Loucy (cell line): ENCODE measurements around the gene COL11A2.

Experiments used
- H2AFZ ChIP-seq: fragments of 200-600 bp; sonication (generic); 2 replicates; pipeline ENCODE4 v1.6.0; 2016; ENCODE audit warnings: antibody characterized with exemption, mild to moderate bottlenecking, low read length, moderate library complexity
- H3F3A ChIP-seq: fragments of 200-600 bp; 2 replicates; pipeline ENCODE4 v1.6.0; 2016; ENCODE audit warnings: antibody characterized with exemption, low read depth, mild to moderate bottlenecking
- H3K27me3 ChIP-seq: fragments of 200-600 bp; sonication (generic); 2 replicates; pipeline ENCODE4 v1.6.1; 2014; ENCODE audit warnings: low read length, mild to moderate bottlenecking; ENCODE audit not compliant: insufficient read depth, poor library complexity, severe bottlenecking
- H3K36me3 ChIP-seq: fragments of 200-600 bp; sonication (generic); 2 replicates; pipeline ENCODE4 v1.6.1; 2016; ENCODE audit warnings: low read length; ENCODE audit not compliant: insufficient read depth
- H3K4me1 ChIP-seq: fragments of 200-600 bp; sonication (generic); 2 replicates; pipeline ENCODE4 v1.5.1; 2014; ENCODE audit warnings: low read length, mild to moderate bottlenecking; ENCODE audit not compliant: insufficient read depth, poor library complexity, severe bottlenecking
- H3K4me2 ChIP-seq: fragments of 200-600 bp; sonication (generic); 2 replicates; pipeline ENCODE4 v1.6.0; 2014; ENCODE audit warnings: antibody characterized with exemption, low read length, low read depth, mild to moderate bottlenecking; ENCODE audit not compliant: poor library complexity, severe bottlenecking
- H3K4me3 ChIP-seq: fragments of 200-600 bp; sonication (generic); 2 replicates; pipeline ENCODE4 v1.5.1; 2014; ENCODE audit warnings: low read length, mild to moderate bottlenecking, mixed read lengths; ENCODE audit not compliant: poor library complexity, severe bottlenecking
- H3K79me2 ChIP-seq: fragments of 200-600 bp; sonication (generic); 2 replicates; pipeline ENCODE4 v1.6.1; 2014; ENCODE audit warnings: low read length; ENCODE audit not compliant: insufficient read depth
- H3K9ac ChIP-seq: fragments of 200-600 bp; sonication (generic); 2 replicates; pipeline ENCODE4 v1.6.0; 2014; ENCODE audit warnings: mild to moderate bottlenecking, low read depth, low read length, moderate library complexity; ENCODE audit not compliant: poor library complexity, severe bottlenecking
- H3K9me2 ChIP-seq: fragments of 200-600 bp; sonication (generic); replicated peaks from 2 replicates; pipeline ENCODE4 v1.6.1; 2016; ENCODE audit warnings: low read depth, low read length, mixed read lengths
- H3K9me3 ChIP-seq: fragments of 200-600 bp; sonication (generic); 2 replicates; pipeline ENCODE4 v1.6.1; 2014; ENCODE audit warnings: mild to moderate bottlenecking, antibody characterized with exemption, low read length, low read depth; ENCODE audit not compliant: insufficient read depth
- H4K20me1 ChIP-seq: fragments of 200-600 bp; sonication (generic); 2 replicates; pipeline ENCODE4 v1.6.0; 2014; ENCODE audit warnings: antibody characterized with exemption, low read length, mild to moderate bottlenecking; ENCODE audit not compliant: insufficient read depth, poor library complexity, severe bottlenecking
- EZH2phosphoT487 ChIP-seq: fragments of 200-600 bp; IDR thresholded peaks from 2 replicates; pipeline ENCODE4 v1.6.1; 2018; ENCODE audit warnings: antibody characterized with exemption, mild to moderate bottlenecking, moderate library complexity, borderline replicate concordance
- TF ChIP-seq, protein P1 (sequence below): fragments of 200-600 bp; sonication (generic); conservative IDR thresholded peaks from 2 replicates; pipeline ENCODE4 v1.5.1; 2014; ENCODE audit warnings: mild to moderate bottlenecking, antibody characterized with exemption, low read length

The COL11A2 gene

DNA sequence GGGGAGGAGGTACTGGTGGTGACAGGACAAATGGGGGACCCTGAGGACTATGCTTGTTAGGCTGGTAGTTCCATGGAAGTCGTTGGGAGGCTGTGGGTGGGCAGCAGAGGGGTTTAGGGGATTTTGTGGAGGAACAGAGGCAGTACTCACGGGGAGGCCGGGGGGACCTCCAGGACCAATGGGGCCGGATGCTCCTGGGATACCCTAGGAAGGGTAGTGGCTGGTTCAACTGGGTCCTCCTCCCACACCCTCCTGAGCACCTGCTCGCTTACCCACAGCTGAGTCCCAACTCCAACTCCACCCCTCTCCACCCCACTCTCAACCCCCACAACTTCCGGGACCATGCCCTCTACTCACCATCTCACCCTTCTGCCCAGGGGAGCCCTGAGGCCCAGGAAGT lies 25.9 kb downstream of the COL11A2 start:
- Histone ChIP-seq H3K9me3 (no peaks in the 10 kb centered on the region), H3K27me3 (no peaks in the 10 kb centered on the region), H3F3A (no peaks in the 10 kb centered on the region), H3K4me1 (peaks cover 6% of the 10 kb centered on the region), H3K9ac (no peak overlapping the region), H3K4me2 (no peak overlapping the region), H3K36me3 (no peaks in the 10 kb centered on the region), H3K79me2 (no peaks in the 10 kb centered on the region), H2AFZ (no peak overlapping the region), H4K20me1 (no peaks in the 10 kb centered on the region), H3K4me3 (no peak overlapping the region), H3K9me2 (no peaks in the 10 kb centered on the region)
- TF ChIP-seq EZH2phosphoT487, result no peak
- TF ChIP-seq, protein P1, sequence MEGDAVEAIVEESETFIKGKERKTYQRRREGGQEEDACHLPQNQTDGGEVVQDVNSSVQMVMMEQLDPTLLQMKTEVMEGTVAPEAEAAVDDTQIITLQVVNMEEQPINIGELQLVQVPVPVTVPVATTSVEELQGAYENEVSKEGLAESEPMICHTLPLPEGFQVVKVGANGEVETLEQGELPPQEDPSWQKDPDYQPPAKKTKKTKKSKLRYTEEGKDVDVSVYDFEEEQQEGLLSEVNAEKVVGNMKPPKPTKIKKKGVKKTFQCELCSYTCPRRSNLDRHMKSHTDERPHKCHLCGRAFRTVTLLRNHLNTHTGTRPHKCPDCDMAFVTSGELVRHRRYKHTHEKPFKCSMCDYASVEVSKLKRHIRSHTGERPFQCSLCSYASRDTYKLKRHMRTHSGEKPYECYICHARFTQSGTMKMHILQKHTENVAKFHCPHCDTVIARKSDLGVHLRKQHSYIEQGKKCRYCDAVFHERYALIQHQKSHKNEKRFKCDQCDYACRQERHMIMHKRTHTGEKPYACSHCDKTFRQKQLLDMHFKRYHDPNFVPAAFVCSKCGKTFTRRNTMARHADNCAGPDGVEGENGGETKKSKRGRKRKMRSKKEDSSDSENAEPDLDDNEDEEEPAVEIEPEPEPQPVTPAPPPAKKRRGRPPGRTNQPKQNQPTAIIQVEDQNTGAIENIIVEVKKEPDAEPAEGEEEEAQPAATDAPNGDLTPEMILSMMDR, result no peak

DNA sequence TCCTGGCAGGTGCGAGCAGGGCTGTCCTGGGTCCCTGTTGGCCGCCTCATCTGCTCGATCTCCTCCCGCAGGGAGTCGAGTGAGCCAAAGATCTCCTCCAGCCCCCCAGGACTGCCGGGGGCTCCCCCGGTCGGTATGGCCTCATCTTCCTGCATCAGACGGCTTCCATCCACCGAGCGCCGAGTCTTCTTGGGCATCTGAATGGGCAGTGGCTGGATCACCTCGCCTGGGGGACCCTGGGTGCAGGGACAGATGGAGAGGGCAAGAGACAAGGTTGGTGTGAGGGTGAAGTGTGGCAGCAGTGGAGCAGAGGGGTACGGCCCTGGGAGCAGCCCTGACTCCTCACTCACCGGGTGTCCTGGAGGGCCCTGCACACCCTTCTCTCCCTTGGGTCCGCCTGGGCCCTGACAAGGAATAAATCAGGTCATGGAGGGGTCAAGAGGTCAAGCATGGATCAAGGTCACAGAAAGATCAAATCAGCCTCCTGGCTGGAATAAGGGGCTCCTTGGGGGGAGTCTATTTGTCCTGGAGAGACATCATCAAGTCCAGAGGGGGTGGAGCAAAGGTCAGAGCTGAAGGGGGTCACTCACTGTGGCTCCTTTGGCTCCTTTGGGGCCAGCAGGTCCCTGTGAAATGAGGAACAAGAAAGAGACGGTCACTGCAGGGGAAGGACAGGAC lies 26.5 kb downstream of the COL11A2 start:
- H3K9me2 ChIP-seq, result no peaks in the 10 kb centered on the region
- no peak overlapping the region for H3K9ac ChIP-seq
- H3F3A ChIP-seq, result no peaks in the 10 kb centered on the region
- H3K4me3 ChIP-seq, result no peak overlapping the region
- H4K20me1 ChIP-seq, result no peaks in the 10 kb centered on the region
- H3K9me3 ChIP-seq, result no peaks in the 10 kb centered on the region
- no peaks in the 10 kb centered on the region for H3K79me2 ChIP-seq
- H3K27me3 ChIP-seq, result no peaks in the 10 kb centered on the region
- H3K4me1 ChIP-seq, result peaks cover 12% of the 10 kb centered on the region
- no peak overlapping the region for H2AFZ ChIP-seq
- no peaks in the 10 kb centered on the region for H3K36me3 ChIP-seq
- H3K4me2 ChIP-seq, result no peak overlapping the region
- TF ChIP-seq, protein P1, result no peak
- TF ChIP-seq EZH2phosphoT487, result no peak

DNA sequence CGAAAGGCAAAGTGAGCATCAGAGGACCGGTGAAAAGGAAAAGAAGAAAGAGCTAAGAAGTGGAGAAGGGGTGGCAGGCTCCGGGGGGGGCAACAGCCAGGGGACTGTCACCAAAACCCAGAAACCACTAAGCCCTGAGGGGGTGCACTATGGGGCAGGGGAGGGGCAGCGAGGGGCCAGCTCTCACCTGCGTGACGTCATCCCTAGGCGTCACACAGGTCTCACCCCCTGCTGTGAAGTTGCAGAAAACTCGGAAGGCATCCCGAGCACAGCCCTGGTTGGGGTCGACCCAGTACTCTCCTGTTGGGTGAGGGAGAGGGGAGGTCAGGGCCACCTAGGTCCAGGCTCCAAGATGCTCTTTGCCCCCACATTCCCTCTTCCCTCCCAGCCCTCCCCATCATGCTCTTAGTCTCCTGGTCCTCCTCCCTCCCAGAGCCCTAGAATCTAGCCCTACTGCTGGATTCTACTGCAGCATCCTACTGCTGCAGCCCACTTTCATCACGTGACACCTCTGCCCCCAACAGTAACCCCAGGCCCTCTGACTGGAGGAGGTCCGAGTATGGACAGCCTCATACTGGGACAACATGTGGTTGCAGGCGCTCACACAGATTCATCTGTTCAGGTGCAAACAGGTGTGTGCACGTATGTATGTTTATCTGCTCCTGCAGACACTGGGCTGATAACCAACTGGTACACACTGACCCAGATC lies 27.4 kb downstream of the COL11A2 start:
- Histone ChIP-seq H3K4me3 (no peak overlapping the region), H2AFZ (no peak overlapping the region), H3K9ac (no peak overlapping the region), H3K79me2 (no peaks in the 10 kb centered on the region), H4K20me1 (no peaks in the 10 kb centered on the region), H3K9me2 (no peaks in the 10 kb centered on the region), H3K36me3 (no peaks in the 10 kb centered on the region), H3K27me3 (no peaks in the 10 kb centered on the region), H3K4me2 (no peak overlapping the region), H3K9me3 (no peaks in the 10 kb centered on the region), H3K4me1 (peaks cover 15% of the 10 kb centered on the region), H3F3A (no peaks in the 10 kb centered on the region)
- TF ChIP-seq EZH2phosphoT487, result no peak
- TF ChIP-seq, protein P1, result no peak
